ENCODE results near the gene RABGEF1. TPM values are rescaled to one million over a fixed set of nuclear protein-coding genes. Genes with fewer than 3 reads are reported as not detected.
A peak's percentile ranks its signal among the peaks of the same experiment; 100 is the strongest.
"Not testable (repeated sequence)": the region's sequence is repeated elsewhere in the genome, so short reads cannot be mapped to it uniquely, and the experiment has no call there.

RABGEF1 gene
- 71.3 TPM for total RNA-seq

DNA sequence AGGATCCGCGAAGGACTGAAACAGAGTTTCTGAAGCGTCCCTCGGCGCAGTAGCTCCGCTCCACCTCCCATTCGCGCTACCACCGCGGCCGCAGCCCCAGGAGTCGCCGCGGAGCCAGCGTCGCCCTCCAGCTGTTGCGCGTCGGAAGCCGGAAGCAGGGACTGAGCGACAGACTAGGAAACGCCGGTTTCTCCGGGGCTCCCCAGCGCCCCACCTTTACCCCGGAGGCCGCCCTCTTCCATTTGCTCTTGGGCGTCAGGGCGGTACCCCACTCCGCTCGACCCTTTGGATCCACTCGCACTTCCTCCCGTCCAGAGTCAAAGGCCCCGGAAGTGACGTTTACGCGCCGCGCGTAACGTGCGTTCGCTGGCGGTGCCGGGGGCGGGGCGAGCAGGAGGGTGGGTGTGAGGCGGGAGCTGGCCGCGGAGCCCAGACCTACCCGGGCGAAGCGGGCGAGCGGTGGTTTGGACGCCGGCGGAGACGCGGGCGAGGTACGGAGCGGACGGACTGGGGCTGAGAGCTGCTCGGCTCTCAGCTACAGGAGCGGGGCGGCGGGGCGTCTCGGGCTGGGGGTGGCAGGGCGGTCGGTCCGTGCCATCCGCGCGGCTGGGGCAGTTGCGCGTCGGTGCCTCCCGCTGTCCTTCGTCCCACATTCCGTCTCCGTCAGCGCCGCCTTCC is at the start of gene RABGEF1:
Gene RABGEF1, plus strand, starts transcription at position 432 of the 678 bp plus-strand sequence. CDS start 31,167 bp downstream, outside the sequence.
- FAIRE-seq (no peak), DNase-seq (ENCODE audit: low spot score in 2 of 2) (peak; percentile 96)

DNA sequence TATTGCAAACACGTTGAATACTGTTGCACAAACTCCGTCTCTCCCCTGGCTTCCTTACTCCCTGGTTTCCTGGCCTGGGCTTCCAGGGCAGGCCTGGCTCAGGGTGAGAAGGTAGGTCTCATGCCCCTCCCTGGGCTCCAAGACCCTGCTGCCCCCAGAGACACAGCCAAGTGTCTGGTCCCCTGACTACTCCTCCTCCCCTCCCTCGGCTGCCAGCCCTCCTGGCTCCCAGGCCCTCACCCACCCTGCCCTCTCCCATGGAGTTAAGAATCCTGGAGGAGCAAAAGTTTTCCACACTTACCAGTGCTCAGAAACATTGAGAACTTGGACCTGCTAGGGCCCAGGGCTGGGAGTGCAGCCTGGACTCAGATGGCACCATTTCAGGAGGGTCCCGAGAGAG is 47.2 kb upstream of the RABGEF1 start:
- no peak for FAIRE-seq
- DNase-seq (ENCODE audit: low spot score in 2 of 2) = no peak

DNA sequence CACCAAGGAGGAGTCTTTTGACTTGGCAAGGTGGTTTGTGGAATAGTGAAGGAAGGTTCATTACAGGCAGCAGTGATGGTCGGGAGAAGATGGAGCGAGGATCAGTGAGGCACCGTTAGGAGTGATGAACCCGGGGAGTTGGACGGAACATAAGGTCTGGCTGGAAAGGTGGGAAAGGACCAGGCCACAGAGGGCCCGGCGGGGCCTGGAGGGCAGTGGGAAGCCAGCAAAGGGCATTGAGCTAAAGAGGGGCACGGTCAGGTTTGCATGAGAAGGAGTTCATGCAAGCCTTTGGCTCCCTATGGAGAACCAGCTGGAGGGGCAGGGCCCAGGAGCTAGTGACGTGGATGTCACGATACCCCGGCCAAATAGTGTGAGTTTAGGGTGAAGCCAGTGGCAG is 46.2 kb upstream of the RABGEF1 start:
- FAIRE-seq (no peak), DNase-seq (ENCODE audit: low spot score in 2 of 2) (no peak)

DNA sequence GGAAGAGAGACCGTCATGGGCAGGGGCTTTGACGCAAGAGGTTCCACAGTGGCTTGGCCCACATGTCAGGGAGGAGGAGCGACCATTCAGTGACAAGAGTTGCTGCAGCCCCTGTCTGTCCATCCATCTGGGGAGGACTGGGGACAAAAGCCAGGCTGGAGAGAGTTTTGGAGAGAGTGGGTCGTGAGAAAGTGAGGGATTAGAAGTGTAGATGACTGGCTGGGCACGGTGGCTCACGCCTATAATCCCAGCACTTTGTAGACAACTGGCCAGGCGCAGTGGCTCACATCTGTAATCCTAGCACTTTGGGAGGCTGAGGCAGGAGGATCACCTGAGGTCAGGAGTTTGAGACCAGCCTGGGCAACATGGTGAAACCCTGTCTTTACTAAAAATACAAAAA is 45.1 kb upstream of the RABGEF1 start:
- not testable (repeated sequence) for FAIRE-seq; DNase-seq (ENCODE audit: low spot score in 2 of 2)

DNA sequence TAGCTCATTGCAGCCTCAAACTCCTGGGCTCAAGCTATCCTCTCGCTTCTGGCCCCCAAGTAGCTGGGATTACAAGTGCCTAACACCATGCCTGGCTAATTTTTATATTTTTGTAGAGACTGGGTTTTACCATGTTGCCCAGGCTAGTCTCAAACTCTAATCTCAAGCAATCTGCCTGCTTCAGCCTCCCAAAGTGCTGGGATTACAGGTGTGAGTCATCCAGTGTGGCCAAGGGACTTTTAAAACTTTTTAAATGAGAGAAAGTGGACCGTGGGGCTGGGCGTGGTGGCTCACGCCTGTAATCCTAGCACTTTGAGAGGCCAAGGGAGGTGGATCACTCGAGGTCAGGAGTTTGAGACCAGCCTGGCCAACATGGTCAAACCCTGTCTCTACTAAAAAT is 44.4 kb upstream of the RABGEF1 start:
- DNase-seq (ENCODE audit: low spot score in 2 of 2); FAIRE-seq: not testable (repeated sequence)

DNA sequence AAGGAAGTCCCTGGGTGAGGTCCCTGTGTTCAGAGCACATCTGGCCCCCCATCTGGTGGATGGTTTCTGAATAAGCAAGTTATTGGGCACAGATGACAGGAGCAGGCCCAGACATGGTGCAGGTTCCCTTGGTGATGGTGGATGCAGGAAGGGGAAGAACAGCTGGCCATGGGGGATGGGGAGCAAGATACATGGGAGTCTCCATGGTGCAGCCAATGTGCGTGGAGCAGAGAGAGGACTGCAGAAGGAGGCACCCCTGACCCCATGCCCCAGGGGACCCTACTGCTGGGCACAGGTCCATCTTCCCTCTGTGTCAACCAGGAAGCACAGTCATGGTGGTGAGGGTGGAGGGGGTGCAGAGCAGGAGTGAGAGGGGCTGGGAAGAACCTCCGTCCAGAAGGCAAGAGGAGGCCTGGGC is 43.8 kb upstream of the RABGEF1 start:
- no peak for FAIRE-seq
- no peak for DNase-seq (ENCODE audit: low spot score in 2 of 2)

DNA sequence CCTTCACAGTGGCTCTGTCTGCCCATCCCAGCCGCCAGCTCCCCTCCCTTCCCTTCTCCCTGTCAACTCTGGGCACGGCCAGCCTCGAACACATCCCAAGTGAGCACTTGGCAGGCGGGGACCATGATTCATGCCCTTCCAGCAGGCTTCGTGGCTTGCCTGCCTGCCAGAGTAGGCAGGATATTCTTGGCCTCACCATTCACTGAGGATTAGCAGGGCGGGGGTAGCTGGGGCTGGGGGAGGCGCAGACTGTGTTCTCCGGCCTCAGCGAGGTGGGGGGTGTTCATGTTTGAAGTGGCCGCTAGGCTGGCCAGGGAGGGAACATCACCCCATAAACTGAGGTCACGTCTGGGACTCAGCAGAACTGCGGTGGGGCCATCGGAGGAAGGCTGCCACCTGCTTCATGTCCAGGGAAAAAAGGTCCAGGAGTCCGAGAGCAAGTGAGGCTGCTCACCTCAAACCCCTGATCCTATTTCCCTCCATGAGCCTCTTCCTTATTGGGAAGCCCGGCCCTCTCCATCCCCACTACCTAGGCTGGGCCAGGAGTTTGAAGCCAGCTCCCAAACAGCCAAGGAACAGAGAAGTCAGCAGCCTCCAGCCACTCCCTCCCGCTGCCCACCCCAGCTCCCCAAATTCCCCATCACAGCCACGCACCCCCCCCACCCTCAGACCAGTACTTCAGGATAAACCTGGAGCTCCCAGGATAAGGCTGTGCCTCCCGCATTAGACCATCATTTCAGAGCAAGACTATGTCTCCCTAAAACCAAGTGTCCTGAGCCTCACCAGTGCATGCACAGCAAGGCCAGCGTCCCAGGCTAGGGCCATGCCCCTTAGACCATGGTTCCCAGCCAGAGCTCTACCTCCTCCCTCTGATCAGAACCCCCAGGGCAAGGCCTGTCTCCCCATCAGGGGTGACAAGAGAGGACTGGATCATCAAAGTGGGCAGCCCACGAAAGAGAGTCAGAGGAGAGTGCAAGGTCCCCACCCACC is 42.8 kb upstream of the RABGEF1 start:
- DNase-seq (ENCODE audit: low spot score in 2 of 2) = peak in 1 of 2 donors; percentile 63
- FAIRE-seq = no peak

DNA sequence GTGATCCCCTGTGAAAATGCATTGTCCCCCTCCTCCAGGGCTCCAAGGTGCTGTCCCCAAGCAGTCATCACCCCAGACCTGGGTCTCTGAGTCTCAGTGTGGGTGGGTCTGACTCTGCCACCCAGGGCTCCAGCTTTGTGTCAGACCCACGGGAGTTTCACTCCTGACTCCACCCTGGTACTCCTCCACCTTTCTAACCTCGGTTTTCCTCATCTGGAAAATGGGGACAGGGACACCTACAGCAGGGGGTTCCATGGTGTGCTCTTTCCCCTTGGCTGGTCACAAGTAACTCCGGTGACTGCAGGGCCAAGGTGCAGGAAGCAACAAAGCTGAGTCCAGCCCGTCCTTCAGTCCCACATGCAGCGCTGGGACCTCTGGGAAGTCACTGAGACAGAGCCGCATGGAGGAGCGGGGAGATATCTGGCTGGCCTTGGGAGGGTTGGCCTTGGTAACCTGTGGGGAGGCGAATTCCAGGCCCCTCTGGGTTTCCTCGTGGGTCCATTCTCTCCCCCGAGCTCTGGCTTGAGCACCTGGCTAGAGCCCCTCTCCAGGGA is 41.8 kb upstream of the RABGEF1 start:
- FAIRE-seq (no peak), DNase-seq (ENCODE audit: low spot score in 2 of 2) (no peak)

DNA sequence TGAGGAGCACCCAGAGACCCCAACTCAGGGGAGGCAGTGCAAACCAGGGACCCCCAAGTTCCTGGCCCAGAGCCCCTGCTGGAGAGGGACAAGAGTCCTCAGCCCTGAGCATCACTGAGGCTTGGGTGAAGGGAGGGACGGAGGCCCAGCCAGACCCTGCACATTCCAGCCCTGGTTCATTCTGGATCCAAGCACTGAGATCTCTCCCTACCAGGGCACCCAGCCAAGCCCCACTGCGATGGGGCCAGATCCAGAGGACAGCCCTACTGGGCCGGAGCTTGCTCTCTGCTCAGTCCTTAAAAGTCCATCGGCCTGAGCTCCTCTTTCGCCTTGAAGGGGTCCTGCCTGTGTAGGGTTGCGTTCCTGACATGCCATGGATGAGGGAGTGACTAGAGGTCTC is 40.5 kb upstream of the RABGEF1 start:
- no peak for FAIRE-seq
- DNase-seq (ENCODE audit: low spot score in 2 of 2) = no peak

DNA sequence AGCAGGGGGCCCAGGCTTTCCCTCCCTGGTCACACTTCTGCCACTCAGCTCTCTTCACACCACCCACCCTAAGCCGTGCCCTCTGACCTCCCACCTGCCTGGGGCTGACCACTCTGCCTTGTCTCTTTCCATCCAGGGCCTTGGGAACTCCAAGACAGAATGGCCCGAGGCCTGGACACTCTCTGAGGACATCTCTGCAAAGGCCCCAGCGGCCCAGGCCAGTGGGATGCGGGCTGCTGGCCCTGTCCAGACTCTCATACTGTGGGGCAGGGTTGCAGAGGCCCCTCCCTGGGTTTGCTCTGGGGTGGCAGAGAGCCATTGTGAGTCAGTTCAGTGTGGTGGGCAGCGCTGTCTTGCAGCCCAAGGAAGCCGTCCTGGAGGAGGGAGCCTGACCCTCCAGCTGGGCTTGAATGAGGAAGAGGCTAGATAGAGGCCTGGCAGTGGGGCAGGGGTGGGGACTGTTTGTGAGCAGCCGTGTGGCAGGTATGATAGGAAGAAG is 39.9 kb upstream of the RABGEF1 start:
- FAIRE-seq = no peak
- no peak for DNase-seq (ENCODE audit: low spot score in 2 of 2)

DNA sequence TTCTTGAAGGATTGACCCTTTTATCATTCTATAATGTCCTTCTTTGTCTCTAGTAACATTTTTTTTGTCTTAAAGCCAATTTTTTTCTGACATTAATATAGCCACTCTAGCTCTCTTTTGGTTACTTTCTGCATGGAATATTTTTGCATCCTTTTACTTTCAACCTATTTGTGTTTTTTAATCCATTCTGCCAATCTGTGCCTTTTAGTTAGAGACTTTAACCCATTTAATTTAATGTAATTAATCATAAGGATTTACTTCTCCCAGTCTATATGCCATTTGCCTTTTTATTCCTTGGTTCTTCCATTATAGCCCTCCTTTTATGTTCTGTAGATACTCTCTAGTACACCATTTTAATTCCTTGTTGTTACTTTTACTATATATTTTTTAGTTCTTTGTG is 32.7 kb upstream of the RABGEF1 start:
- no peak for DNase-seq (ENCODE audit: low spot score in 2 of 2)
- FAIRE-seq = no peak

DNA sequence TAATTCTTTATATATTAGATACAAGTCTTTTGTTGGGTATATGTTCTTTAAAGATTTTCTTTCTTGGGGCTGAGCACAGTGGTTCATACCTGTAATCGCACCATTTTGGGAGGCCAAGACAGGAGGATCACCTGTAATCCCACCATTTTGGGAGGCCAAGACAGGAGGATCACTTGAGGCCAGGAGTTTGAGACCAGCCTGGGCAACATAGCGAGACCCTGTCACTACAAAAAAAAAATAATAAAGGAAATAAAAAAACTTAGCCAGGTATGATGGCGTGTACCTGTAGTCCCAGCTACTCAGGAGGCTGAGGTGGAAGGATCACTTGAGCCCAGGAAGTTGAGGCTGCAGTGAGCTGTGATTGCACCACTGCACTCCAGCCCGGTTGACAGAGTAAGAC is 29.8 kb upstream of the RABGEF1 start:
- not testable (repeated sequence) for FAIRE-seq; DNase-seq (ENCODE audit: low spot score in 2 of 2)

DNA sequence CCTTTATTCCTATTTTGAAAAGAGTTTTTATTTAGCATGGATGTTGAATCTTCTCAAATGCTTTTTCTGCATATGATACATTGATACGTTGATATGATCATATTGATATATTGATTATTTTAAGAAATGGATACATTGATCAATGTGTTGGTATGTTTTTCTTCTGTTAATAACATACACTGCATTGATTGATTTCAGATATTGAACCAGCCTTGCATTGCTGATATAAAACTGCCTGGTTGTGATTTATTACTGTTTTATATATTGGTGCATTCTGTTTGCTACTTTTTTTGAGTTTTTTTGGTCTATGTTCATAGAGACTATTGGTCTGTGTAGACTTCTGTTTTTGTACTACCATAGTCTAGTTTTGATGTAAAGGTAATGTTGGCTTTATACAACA is 26.8 kb upstream of the RABGEF1 start:
- FAIRE-seq (no peak), DNase-seq (ENCODE audit: low spot score in 2 of 2) (no peak)

DNA sequence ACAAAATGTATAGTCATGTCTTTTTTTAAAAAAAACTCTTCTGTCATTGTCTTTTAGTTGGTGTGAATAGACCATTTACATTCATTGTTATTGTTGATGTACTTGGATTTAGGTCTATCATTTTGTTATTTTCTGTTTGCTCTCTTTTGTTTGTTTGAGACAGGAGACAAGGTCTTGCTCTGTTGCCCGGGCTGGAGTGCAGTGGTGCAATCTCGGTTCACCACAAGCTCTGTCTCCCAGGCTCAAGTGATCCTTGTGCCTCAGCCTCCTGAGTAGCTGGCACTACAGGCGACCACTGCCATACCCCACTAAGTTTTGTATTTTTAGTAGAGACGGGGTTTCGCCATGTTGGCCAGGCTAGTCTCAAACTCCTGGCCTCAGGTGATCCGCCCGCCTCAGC is 23.9 kb upstream of the RABGEF1 start:
- not testable (repeated sequence) for FAIRE-seq; DNase-seq (ENCODE audit: low spot score in 2 of 2)

DNA sequence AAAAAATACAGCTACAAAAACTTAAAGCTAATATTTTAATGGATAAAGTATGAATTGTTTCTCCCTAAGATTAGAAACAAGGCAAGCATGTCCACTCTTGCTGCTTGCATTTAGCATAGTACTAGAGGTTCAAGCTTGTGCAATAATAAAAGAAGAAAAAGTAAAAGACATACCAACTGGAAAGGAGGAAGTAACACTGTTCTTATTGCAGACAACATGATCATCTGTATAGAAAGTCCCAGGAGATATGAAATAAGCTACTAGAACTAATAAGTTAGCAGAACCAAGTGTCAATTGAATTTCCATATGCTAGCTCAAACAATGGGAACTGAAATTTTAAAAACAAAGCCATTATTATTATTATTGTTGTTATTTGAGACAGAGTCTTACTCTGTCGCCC is 20.0 kb upstream of the RABGEF1 start:
- DNase-seq (ENCODE audit: low spot score in 2 of 2) (no peak), FAIRE-seq (no peak)

DNA sequence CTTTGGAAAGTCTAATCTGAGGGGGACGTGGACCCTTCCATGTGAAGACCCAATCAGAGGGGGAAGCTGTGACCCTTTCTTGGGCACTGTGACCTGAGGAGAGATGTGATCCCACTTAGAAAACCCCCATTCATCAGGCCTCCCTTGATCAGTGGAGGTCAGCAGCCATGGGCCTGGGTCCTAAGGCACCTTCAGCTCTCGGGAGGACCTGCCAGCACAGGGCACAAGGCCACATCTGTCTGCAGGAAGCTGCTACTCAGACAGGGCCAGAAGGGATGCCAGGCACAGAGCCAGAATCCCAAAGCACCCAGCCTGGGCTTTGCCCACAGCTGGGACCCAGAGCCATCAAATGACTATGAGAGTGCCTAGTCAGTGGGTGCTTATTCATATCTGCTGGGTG is 14.7 kb upstream of the RABGEF1 start:
- DNase-seq (ENCODE audit: low spot score in 2 of 2) (no peak), FAIRE-seq (no peak)

DNA sequence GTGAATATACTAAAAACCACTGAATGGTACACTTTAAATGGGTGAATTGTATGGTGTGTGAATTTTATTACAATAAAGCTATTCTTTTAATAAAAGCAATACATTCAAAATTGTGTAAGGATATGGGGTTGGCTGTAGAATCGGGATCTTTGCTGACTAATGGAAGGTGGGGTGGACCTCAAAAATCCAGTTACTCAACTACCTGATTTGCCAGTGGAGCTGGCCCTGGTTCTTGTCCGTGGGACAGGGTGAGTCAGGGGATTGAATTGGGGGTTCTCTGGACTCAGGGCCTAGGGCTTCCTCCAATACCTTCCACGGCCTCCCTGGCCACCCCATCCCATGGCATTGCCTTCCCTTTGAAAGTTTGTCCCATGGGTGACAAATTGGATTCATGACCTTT is 13.5 kb upstream of the RABGEF1 start:
- FAIRE-seq = no peak
- DNase-seq (ENCODE audit: low spot score in 2 of 2) = no peak

DNA sequence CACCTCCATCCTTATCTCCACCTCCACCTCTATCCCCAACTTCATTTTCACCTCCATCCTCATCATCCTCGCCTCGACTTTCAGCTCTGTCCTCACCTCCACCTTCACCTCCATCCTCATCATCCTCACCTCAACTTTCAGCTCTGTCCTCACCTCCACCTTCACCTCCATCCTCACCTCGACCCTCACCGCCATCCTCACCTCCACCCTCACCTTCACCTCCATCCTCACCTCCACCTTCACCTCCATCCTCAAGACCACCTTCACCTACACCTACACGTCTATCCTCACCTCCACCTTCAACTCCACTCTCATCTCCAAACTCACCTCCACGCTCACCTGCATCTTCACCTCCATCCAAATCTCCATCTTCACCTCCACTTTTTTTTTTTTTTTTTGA is 12.0 kb upstream of the RABGEF1 start:
- DNase-seq (ENCODE audit: low spot score in 2 of 2) (no peak), FAIRE-seq (no peak)

DNA sequence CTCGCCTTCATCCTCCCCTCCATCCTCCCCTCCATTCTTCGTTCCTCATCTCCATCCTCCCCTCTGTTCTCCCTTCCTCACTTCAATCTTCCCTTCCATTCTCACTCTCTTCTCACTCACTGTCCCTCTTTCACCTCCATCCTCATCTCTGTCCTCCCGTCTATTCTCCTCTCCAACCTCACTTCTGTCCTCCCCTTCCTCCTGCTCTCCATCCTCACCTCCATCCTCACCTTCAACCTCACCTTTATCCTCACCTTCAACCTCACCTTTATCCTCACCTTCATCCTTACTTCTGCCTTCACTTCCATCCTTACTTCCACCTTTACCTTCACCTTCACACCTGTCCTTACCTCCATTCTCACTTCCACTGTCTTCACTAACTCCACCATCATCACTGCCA is 11.3 kb upstream of the RABGEF1 start:
- no peak for FAIRE-seq
- no peak for DNase-seq (ENCODE audit: low spot score in 2 of 2)

DNA sequence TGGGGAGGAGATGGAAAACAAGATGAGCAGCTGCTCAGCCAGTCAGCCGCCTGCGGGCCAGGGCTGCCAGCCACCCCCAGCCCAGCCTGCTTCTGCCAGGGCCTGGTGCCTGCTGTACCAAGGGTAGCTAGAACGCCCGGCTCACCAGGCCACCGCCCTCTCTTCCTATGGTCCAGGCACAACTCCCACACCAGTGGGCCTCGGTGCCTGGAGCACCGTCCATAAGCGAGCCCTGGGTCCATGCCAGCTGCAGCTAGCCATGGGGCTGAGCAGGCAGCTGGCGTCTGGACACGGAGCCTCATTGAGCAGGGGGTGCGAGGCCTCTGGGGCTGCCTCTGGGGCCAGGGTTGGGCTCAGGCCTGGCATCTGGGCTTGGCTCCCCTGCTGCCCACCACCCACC is 8.5 kb upstream of the RABGEF1 start:
- DNase-seq (ENCODE audit: low spot score in 2 of 2) (peak in 1 of 2 donors; percentile 31), FAIRE-seq (no peak)

DNA sequence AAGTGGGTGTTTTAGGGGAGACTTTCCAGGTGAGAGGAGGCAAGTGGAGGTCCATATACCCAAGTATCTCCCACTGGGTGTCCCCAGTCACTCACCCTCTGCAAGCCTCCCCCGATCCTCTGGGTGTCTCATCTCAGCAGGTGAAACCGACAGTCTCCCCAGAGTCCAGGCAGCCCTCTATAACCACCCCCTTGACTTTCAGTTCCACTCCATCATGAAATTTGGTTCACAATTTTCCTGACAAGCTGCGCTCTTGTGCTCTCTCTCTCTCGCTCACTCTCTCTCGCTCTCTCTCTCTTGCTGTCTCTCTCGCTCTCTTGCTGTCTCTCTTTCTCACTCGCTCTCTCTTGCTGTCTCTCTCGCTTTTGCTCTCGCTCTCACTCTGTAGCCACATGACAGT is 8.1 kb upstream of the RABGEF1 start:
- DNase-seq (ENCODE audit: low spot score in 2 of 2) (no peak), FAIRE-seq (no peak)

Measured in frontal cortex (tissue), 4 donors.